Brain microvascular endothelial cell (primary cell): ENCODE measurements around the gene SRMS.

Source experiments
- DNase-seq: peaks from one replicate; pipeline ENCODE4 v3.0.0-alpha.2; 2020
- H3K27ac ChIP-seq: fragments of 250-450 bp; sonication (Bioruptor Pico); 2 replicates; pipeline ENCODE4 v1.5.1; 2020; ENCODE audit warnings: mild to moderate bottlenecking, moderate library complexity
- H3K27me3 ChIP-seq: fragments of 250-450 bp; sonication (Bioruptor Pico); replicated peaks from 2 replicates; pipeline ENCODE4 v1.5.1; 2020; ENCODE audit warnings: mild to moderate bottlenecking
- H3K36me3 ChIP-seq: fragments of 250-450 bp; sonication (Bioruptor Pico); replicated peaks from 2 replicates; pipeline ENCODE4 v1.5.1; 2020; ENCODE audit warnings: mild to moderate bottlenecking
- H3K4me3 ChIP-seq: 2 replicates; pipeline ENCODE4 v1.5.1; 2011; ENCODE audit warnings: low read depth, mild to moderate bottlenecking, control low read depth, low read length, moderate library complexity
- CTCF ChIP-seq: IDR thresholded peaks from 2 replicates; pipeline ENCODE4 v1.5.1; 2011; ENCODE audit warnings: low read depth, mild to moderate bottlenecking, moderate library complexity, low read length, control low read depth, inconsistent platforms; ENCODE audit errors: missing control alignments
- in situ Hi-C: cut with HindIII; loops from 2 replicates; pipeline ENCODE4 v1.10.0; 2017; ENCODE audit warnings: low sequenced_read_pairs, low pct_ligation_motif_present

Gene SRMS, protein sequence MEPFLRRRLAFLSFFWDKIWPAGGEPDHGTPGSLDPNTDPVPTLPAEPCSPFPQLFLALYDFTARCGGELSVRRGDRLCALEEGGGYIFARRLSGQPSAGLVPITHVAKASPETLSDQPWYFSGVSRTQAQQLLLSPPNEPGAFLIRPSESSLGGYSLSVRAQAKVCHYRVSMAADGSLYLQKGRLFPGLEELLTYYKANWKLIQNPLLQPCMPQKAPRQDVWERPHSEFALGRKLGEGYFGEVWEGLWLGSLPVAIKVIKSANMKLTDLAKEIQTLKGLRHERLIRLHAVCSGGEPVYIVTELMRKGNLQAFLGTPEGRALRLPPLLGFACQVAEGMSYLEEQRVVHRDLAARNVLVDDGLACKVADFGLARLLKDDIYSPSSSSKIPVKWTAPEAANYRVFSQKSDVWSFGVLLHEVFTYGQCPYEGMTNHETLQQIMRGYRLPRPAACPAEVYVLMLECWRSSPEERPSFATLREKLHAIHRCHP

DNA sequence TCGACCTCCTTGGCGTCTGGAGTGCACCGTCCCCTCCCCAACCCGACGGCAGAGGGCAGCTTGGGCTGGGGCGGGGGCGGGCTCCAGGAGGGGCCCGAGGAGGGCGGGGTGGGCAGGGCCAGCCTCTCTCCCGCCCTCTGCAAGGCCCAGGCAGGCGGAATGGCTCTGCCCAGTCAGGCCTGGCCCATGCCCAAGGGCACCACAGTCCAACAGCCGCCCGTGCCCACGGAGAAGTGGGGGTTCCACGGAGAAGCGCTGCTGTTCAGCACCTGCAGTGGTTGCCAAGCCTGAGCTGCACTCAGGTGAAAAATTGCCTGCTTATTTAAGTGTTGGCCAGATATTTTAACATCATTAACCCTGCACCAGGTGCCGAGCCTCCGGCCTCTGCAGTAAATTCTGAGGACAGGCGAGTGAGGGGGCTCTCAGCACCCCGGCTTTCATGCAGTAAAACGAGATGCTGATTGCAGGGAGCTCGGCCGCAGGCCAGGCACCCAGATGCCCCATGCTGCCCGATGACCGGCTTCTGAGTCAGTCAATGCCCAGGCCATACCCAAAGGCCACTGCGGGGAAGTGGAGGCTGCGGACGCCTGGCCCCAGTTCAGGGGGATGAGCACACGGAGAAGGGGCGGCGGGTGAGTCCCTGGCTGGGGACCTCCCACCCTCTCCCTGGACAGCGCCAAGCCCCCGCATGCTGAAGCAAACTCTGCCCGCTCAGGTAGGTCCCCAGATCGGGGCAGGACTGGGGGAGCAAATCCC, at the start of gene SRMS:
TSS of gene SRMS (minus strand) at position 25 of the 756 bp plus-strand sequence. CDS start 286 bp downstream, outside the sequence.
- H3K27ac ChIP-seq, result no peak within 1 kb of the TSS
- TF ChIP-seq CTCF, result no peak
- H3K4me3 ChIP-seq, result no peak within 1 kb of the TSS
- no peak for DNase-seq
- peaks cover 18% of the 10 kb centered on the region for H3K27me3 ChIP-seq
- H3K36me3 ChIP-seq, result no peaks in the 10 kb centered on the region
- in situ Hi-C loops, result no loop called here

- DNase-seq, result no peak
- peaks cover 21% of the 10 kb centered on the region for H3K36me3 ChIP-seq
- no peak overlapping the region for H3K4me3 ChIP-seq
- in situ Hi-C loops, result loop anchor here (25.0 kb wide), 2 partner anchors 91 to 291 kb away; partner anchors contain the start of genes DNAJC5 and TNFRSF6B
- H3K27me3 ChIP-seq, result no peaks in the 10 kb centered on the region
- H3K27ac ChIP-seq, result no peak overlapping the region
- TF ChIP-seq CTCF, result no peak
Measured at GRCh38 chr20:63596423-63596822, 48.9 kb upstream of the SRMS start.

DNA sequence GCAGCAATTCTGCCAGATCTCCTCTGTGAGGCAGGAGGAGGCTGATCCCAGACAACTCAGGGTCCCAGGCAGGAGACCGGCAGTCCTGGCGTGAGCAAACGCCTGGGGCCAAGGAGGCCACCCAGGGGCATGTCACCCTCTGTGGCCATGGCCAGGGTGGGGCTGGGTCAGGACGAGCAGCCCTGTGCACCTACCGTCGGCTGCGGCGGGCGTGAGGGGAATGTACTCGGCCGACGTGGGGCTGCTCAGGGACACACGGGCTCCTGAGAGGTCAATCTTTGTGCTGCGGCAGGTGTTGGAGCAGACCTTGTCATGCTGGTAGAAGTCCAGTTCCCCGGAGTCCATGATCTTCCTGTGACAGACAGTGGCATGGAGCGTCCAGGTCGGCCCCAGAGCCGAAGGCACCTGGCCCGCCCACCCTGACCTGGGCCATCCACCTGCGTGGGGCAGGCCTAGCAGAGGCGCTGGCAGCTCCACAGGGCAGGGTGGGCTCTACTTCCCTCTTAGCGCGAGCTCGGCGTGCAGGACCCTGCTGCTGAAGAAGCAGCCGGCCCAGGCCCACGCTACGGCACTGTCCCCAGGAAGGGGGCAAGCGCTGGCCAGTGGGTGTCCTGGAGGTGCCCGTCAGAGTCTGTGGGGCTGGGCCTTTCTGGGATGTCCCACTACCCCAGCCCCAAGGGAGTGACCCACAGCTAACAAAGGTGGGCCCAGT, 48.0 kb upstream of the SRMS start:
- in situ Hi-C loops, result loop anchor here (25.0 kb wide), 2 partner anchors 92 to 292 kb away; partner anchors contain the start of genes DNAJC5 and TNFRSF6B
- Histone ChIP-seq H3K36me3 (peaks cover 16% of the 10 kb centered on the region), H3K4me3 (no peak overlapping the region), H3K27me3 (no peaks in the 10 kb centered on the region), H3K27ac (no peak overlapping the region)
- DNase-seq, result no peak
- TF ChIP-seq CTCF, result no peak

DNA sequence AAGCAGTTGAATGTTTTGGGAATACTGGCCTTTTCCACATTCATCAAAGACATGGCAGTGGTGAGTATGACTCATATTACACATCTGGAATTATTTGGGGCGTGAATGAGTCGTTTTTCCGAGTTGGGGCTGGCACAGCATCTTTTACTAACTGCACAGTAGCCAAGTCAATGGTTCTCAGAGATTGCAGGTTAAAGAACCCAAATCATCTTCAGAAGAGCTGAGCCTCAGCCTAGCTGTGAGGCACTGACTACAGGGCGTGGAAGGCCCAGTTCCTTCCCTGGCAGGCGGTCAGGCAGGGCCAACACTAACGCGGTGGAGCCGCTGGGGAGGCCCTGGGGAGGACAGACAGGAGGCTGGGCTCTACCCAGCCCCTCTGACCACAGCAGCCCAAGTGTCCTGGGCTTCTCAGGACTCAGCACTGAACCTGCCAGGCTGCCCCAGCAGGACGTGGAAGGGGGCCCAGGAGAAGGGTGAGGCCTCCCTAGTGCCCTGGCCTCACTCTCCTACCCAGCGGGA, 46.6 kb upstream of the SRMS start:
- in situ Hi-C loops, result loop anchor here (25.0 kb wide), 2 partner anchors 93 to 293 kb away; partner anchors contain the start of genes DNAJC5 and TNFRSF6B
- Histone ChIP-seq H3K27ac (no peak overlapping the region), H3K4me3 (no peak overlapping the region), H3K36me3 (peaks cover 13% of the 10 kb centered on the region), H3K27me3 (no peaks in the 10 kb centered on the region)
- peak; percentile 49 for DNase-seq
- TF ChIP-seq CTCF, result no peak

DNA sequence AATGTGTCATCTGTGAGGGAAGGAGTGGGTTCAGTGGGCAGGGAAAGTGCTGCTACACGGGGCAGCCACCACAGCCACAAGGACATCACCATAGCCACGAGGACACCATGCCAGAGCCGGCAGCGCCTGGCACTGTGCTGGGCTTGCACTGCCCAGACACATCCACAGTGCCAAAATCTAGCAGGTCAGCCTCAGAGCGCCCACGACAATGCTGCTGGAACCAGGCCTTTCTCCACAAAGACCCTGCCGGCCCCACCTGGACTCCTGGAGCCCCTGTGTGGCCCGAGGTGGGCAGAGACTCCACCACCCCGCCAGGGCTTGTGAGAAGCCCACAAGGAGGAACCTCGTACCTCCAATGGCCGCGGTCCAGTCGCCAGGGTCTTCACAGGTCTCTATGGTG, 45.1 kb upstream of the SRMS start:
- H3K36me3 ChIP-seq, result peaks cover 11% of the 10 kb centered on the region
- no peak for TF ChIP-seq CTCF

More for the DNA sequence above, 45.1 kb upstream of the SRMS start:
- no peak for DNase-seq
- H3K27ac ChIP-seq, result no peak overlapping the region
- in situ Hi-C loops, result loop anchor here (25.0 kb wide), 2 partner anchors 95 to 295 kb away; partner anchors contain the start of genes DNAJC5 and TNFRSF6B
- H3K4me3 ChIP-seq, result no peak overlapping the region
- no peaks in the 10 kb centered on the region for H3K27me3 ChIP-seq
